ENCODE measurements around the gene SHISA9. TPM values are rescaled to one million over a fixed set of nuclear protein-coding genes. Genes with fewer than 3 reads are reported as not detected.

Gene SHISA9
- total RNA-seq, 4 donors from 2014 or later = 2.0 to 6.3 (median 3.5) TPM

DNA sequence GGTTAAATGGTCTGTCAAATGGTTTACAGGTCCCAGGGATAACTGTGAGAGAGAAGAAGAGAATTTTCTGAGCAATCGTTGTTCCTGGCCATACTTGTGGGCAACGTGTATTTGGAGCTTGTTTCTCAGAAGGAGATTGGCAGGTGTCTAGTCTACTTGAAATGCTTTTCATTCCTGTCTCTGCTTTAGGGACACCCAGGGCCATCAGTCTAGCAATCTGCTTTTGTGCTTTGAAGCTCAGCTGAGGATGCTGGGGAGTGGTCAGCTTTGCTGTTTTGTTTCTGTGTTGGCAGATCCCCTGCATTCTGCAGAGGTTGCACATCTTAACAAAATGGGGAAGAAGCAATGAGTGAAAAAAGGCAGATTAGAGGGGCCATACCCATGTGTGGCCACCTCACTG is 193.7 kb downstream of the SHISA9 start:
- H3K4me3 ChIP-seq = no peak overlapping the region
- no peak for TF ChIP-seq CTCF (IDR thresholded peaks at IDR 0.05)
- TF ChIP-seq POLR2A (IDR thresholded peaks at IDR 0.05) = no peak
- no peak for TF ChIP-seq EP300 (IDR thresholded peaks at IDR 0.05)
- H3K27me3 ChIP-seq = no peaks in the 10 kb centered on the region
- H3K9me3 ChIP-seq = peaks cover 0 to 35% (median 0%) of the 10 kb centered on the region in 4 donors
- no peaks in the 10 kb centered on the region for H3K4me1 ChIP-seq
- H3K27ac ChIP-seq = no peak overlapping the region
- no peak for DNase-seq (ENCODE audit: low spot score in 2 of 2)
- no peaks in the 10 kb centered on the region for H3K36me3 ChIP-seq
- 76 to 81% methylated on average over 2 of the region's 2 CpGs for WGBS, 2 donors

GRCh38 chr16:13098536-13098935 is 197.1 kb downstream of the SHISA9 start:
- DNase-seq (ENCODE audit: low spot score in 2 of 2) = no peak
- Histone ChIP-seq H3K27me3 (no peaks in the 10 kb centered on the region), H3K27ac (no peak overlapping the region), H3K36me3 (no peaks in the 10 kb centered on the region), H3K9me3 (peaks cover 0 to 7% (median 0%) of the 10 kb centered on the region in 4 donors), H3K4me3 (no peak overlapping the region), H3K4me1 (no peaks in the 10 kb centered on the region)
- TF ChIP-seq CTCF (IDR thresholded peaks at IDR 0.05) (no peak), POLR2A (IDR thresholded peaks at IDR 0.05) (no peak), EP300 (IDR thresholded peaks at IDR 0.05) (no peak)
- WGBS, 2 donors = 58 to 69% methylated on average over 2 of the region's 2 CpGs

GRCh38 chr16:13099822-13100221 is 198.4 kb downstream of the SHISA9 start:
- TF ChIP-seq POLR2A (IDR thresholded peaks at IDR 0.05) = no peak
- H3K27ac ChIP-seq = no peak overlapping the region
- peaks cover 0 to 10% (median 1%) of the 10 kb centered on the region in 4 donors for H3K9me3 ChIP-seq
- WGBS, 2 donors = 23 to 31% methylated on average over 2 of the region's 2 CpGs
- H3K4me1 ChIP-seq = no peaks in the 10 kb centered on the region
- DNase-seq (ENCODE audit: low spot score in 2 of 2) = no peak
- no peaks in the 10 kb centered on the region for H3K36me3 ChIP-seq
- H3K27me3 ChIP-seq = no peaks in the 10 kb centered on the region
- no peak overlapping the region for H3K4me3 ChIP-seq

DNA sequence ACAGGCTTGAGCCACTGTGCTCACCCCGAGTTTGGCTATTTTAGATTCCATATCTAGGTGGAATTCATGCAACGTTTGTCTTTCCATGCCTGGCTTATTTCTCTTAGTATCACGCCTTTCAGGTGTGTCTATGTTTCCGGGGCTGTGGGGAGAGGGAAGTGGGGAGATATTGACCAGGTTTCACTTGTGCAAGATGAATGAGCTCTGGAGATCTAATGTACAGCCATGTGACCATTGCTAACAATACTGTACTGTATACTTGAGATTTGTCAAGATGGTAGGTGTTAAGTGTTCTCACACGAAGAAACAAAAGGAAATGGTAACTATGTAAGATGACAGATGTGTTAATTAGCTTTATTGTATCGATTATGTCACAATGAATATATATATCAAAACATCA is 199.6 kb downstream of the SHISA9 start:
- 78 to 81% methylated on average over 6 of the region's 6 CpGs for WGBS, 2 donors
- TF ChIP-seq CTCF (IDR thresholded peaks at IDR 0.05) (no peak), POLR2A (IDR thresholded peaks at IDR 0.05) (no peak), EP300 (IDR thresholded peaks at IDR 0.05) (no peak)
- H3K36me3 ChIP-seq = no peaks in the 10 kb centered on the region
- no peak overlapping the region for H3K27ac ChIP-seq
- no peaks in the 10 kb centered on the region for H3K27me3 ChIP-seq
- DNase-seq (ENCODE audit: low spot score in 2 of 2) = no peak
- H3K4me3 ChIP-seq = no peak overlapping the region
- peaks cover 0 to 13% (median 1%) of the 10 kb centered on the region in 4 donors for H3K9me3 ChIP-seq
- H3K4me1 ChIP-seq = no peaks in the 10 kb centered on the region

DNA sequence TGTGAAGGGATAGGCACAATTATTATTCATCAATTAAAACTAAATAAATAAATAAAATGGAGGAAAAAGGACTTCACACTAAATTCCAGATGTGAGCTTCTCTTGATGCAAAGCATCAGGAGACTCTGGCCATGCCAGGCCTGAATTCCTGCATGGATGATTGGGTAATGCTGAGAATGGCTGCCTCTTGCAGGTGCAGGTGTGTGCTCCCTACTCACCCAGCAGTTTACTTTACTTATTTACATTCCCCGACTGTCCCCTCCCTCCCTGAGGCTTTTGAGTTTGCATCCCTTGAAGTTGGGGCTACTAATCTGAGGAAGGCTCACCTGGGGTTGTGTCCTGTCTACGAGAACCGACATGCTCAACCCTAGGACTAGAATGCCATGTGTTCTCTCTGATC is 200.4 kb downstream of the SHISA9 start:
- Histone ChIP-seq H3K9me3 (peaks cover 0 to 16% (median 1%) of the 10 kb centered on the region in 4 donors), H3K4me3 (no peak overlapping the region), H3K4me1 (no peaks in the 10 kb centered on the region), H3K36me3 (no peaks in the 10 kb centered on the region), H3K27me3 (no peaks in the 10 kb centered on the region), H3K27ac (no peak overlapping the region)
- TF ChIP-seq EP300 (IDR thresholded peaks at IDR 0.05) (no peak), CTCF (IDR thresholded peaks at IDR 0.05) (no peak), POLR2A (IDR thresholded peaks at IDR 0.05) (no peak)
- DNase-seq (ENCODE audit: low spot score in 2 of 2) = no peak
- 79 to 85% methylated on average over 3 of the region's 3 CpGs for WGBS, 2 donors

GRCh38 chr16:13102401-13102800 is 201.0 kb downstream of the SHISA9 start:
- H3K27me3 ChIP-seq = no peaks in the 10 kb centered on the region
- 42 to 56% methylated on average over 5 of the region's 5 CpGs for WGBS, 2 donors
- no peak for DNase-seq (ENCODE audit: low spot score in 2 of 2)
- TF ChIP-seq CTCF (IDR thresholded peaks at IDR 0.05) = no peak
- no peak for TF ChIP-seq EP300 (IDR thresholded peaks at IDR 0.05)
- H3K9me3 ChIP-seq = peaks cover 0 to 13% (median 1%) of the 10 kb centered on the region in 4 donors
- H3K4me3 ChIP-seq = no peak overlapping the region
- no peaks in the 10 kb centered on the region for H3K36me3 ChIP-seq
- no peak overlapping the region for H3K27ac ChIP-seq
- H3K4me1 ChIP-seq = no peaks in the 10 kb centered on the region
